Fibroblast of lung (primary cell): ENCODE measurements around the gene CCNK. TPM values are rescaled to one million over a fixed set of nuclear protein-coding genes. Genes with fewer than 3 reads are reported as not detected.

Source experiments
- DNase-seq, 2 donors: peaks; one replicate each; pipeline versions ENCODE4 v3.0.0 to v3.0.0-alpha.2; 2010; ENCODE audit warnings: low read depth in 2 of 2
- H2AFZ ChIP-seq: 2 replicates; pipeline ENCODE4 v1.5.1; 2012; ENCODE audit warnings: low read length, control low read depth, inconsistent platforms
- H3K27ac ChIP-seq: 2 replicates; pipeline ENCODE4 v1.5.1; 2011; ENCODE audit warnings: low read length, control low read depth; ENCODE audit not compliant: insufficient read depth
- H3K27me3 ChIP-seq: 2 replicates; pipeline ENCODE4 v1.5.1; 2011; ENCODE audit warnings: mild to moderate bottlenecking, low read length; ENCODE audit not compliant: control insufficient read depth, insufficient read depth
- H3K36me3 ChIP-seq: 2 replicates; pipeline ENCODE4 v1.5.1; 2011; ENCODE audit warnings: low read length; ENCODE audit not compliant: control insufficient read depth, insufficient read depth
- H3K4me1 ChIP-seq: 2 replicates; pipeline ENCODE4 v1.5.1; 2011; ENCODE audit warnings: low read length; ENCODE audit not compliant: control insufficient read depth, insufficient read depth; ENCODE audit errors: extremely low read depth
- H3K4me2 ChIP-seq: 2 replicates; pipeline ENCODE4 v1.5.1; 2011; ENCODE audit warnings: low read length, control low read depth; ENCODE audit not compliant: insufficient read depth; ENCODE audit errors: extremely low read depth
- H3K4me3 ChIP-seq, 4 experiments: fragments of 200-600 bp in 1 of 4; sonication (generic) in 1 of 4; replicated peaks in 1 of 4; 2 replicates each; pipeline ENCODE4 v1.5.1; 2011 to 2016; ENCODE audit warnings: low read length in 4 of 4, low read depth in 3 of 4, mild to moderate bottlenecking in 3 of 4, control low read depth in 2 of 4, inconsistent platforms in 1 of 4, mixed read lengths in 1 of 4; ENCODE audit not compliant: insufficient read depth in 1 of 4; ENCODE audit errors: control extremely low read depth in 1 of 4
- H3K79me2 ChIP-seq: 2 replicates; pipeline ENCODE4 v1.5.1; 2012; ENCODE audit warnings: mild to moderate bottlenecking, low read length, inconsistent platforms; ENCODE audit not compliant: control insufficient read depth, insufficient read depth
- H3K9ac ChIP-seq: 2 replicates; pipeline ENCODE4 v1.5.1; 2011; ENCODE audit warnings: mild to moderate bottlenecking, low read length, control low read depth; ENCODE audit not compliant: insufficient read depth
- H3K9me3 ChIP-seq: 2 replicates; pipeline ENCODE4 v1.5.1; 2012; ENCODE audit warnings: low read depth, low read length; ENCODE audit not compliant: control insufficient read depth, insufficient read depth
- H4K20me1 ChIP-seq: 2 replicates; pipeline ENCODE4 v1.5.1; 2011; ENCODE audit warnings: low read length; ENCODE audit not compliant: control insufficient read depth, insufficient read depth; ENCODE audit errors: extremely low read depth
- EZH2 ChIP-seq: IDR thresholded peaks from 2 replicates; pipeline ENCODE4 v1.5.1; 2012; ENCODE audit warnings: low read length, control low read depth, mild to moderate bottlenecking; ENCODE audit errors: missing control alignments
- polyA plus RNA-seq, 2 donors: library from polyadenylated mRNA; depleted of rRNA in 1 of 2; stranded (reverse) in 1 of 2; unstranded in 1 of 2; fragments of >200 nt; gene quantifications; 2 replicates each; pipeline ENCODE4 v1.2.1, GENCODE V29; 2011 to 2012; ENCODE audit warnings: missing spikeins in 1 of 2
- total RNA-seq: library from RNA; depleted of rRNA; stranded (reverse); fragments of >200 nt; gene quantifications from 2 replicates; pipeline ENCODE4 v1.2.1, GENCODE V29; 2014
- TF ChIP-seq, protein P1 (sequence below), 2 donors: IDR thresholded peaks in 1 of 2; conservative IDR thresholded peaks in 1 of 2; 1 replicate in 1 of 2; 2 replicates in 1 of 2; pipeline ENCODE4 v1.5.1; 2011 to 2012; ENCODE audit warnings: low read length in 2 of 2, control low read depth in 1 of 2, inconsistent platforms in 1 of 2, low read depth in 1 of 2, mild to moderate bottlenecking in 1 of 2

The CCNK gene
- total and polyA plus RNA-seq, 2 donors (not counting 1 experiment from before 2014, with no cell fraction given) = 7.3 to 51.0 TPM

DNA sequence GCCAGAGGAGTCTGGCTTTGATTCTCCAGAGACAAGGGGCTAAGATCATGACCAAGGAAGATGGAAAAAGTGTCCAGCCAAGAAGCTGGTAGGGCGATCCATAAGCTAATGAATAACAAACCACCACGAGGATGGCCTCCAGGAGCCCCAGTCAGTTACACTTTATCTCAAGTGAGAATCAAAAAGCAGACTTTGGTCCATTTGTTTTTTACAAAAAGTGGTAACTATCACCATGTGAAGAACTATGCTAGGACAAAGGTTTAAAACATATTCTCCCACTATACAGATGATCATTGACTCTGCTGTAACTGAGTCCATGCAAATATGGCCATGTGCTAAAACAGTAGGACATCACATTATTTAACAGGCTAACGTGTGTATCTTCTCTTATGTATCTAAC is 14.5 kb upstream of the CCNK start:
- Histone ChIP-seq H2AFZ (no peak overlapping the region), H3K9me3 (no peaks in the 10 kb centered on the region), H3K4me3 (no peak overlapping the region), H3K36me3 (no peaks in the 10 kb centered on the region), H3K79me2 (peaks cover 29% of the 10 kb centered on the region), H3K4me2 (no peak overlapping the region), H3K9ac (no peak overlapping the region), H4K20me1 (no peaks in the 10 kb centered on the region), H3K27ac (no peak overlapping the region), H3K27me3 (no peaks in the 10 kb centered on the region), H3K4me1 (no peaks in the 10 kb centered on the region)
- TF ChIP-seq EZH2 = no peak
- TF ChIP-seq, protein P1, sequence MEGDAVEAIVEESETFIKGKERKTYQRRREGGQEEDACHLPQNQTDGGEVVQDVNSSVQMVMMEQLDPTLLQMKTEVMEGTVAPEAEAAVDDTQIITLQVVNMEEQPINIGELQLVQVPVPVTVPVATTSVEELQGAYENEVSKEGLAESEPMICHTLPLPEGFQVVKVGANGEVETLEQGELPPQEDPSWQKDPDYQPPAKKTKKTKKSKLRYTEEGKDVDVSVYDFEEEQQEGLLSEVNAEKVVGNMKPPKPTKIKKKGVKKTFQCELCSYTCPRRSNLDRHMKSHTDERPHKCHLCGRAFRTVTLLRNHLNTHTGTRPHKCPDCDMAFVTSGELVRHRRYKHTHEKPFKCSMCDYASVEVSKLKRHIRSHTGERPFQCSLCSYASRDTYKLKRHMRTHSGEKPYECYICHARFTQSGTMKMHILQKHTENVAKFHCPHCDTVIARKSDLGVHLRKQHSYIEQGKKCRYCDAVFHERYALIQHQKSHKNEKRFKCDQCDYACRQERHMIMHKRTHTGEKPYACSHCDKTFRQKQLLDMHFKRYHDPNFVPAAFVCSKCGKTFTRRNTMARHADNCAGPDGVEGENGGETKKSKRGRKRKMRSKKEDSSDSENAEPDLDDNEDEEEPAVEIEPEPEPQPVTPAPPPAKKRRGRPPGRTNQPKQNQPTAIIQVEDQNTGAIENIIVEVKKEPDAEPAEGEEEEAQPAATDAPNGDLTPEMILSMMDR (conservative IDR thresholded peaks at IDR 0.05 in 1 of 2, IDR thresholded peaks at IDR 0.05 in 1 of 2; ENCODE audit: low read depth in 1 of 2, low read length in 2 of 2) = no peak
- no peak for DNase-seq

DNA sequence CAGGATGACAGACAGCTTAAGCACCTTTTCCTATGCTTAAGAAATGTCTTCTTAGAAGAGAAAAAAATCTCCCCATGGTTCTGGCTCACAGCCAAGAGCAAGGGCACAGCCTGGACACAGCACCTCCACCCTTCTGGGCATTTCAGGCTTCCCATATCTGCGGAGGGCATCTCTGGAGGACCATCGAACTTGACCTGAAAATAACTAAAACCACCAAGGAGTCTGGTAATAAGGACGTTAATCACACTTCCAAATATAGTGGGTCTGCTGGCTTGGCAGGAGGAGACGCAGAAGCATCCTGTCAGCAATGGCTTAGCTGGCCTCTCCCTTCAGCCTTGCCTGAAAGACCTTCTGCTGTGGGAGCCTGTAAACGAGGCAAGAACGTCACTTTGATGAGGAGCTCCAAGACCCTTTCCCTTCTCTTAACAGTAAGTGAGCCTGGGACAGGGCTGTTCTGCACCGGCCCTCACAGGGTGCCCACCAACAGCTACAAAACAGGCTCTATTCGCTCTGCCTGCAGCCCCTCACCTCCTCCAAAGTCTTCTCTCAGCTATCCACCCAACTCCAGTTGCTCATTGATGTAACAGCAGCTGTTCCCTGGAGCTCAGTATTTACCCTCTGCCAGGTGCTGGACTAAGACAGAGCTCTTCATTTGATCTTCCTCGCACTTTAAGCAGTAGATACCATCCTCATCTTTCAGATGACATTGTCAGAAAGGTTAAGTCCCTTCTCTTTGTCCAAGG is 13.7 kb upstream of the CCNK start:
- no peak overlapping the region for H3K4me3 ChIP-seq
- DNase-seq = no peak
- H3K9ac ChIP-seq = no peak overlapping the region
- peaks cover 35% of the 10 kb centered on the region for H3K79me2 ChIP-seq
- H3K4me2 ChIP-seq = no peak overlapping the region
- H2AFZ ChIP-seq = no peak overlapping the region
- no peaks in the 10 kb centered on the region for H3K9me3 ChIP-seq
- no peaks in the 10 kb centered on the region for H4K20me1 ChIP-seq
- no peak overlapping the region for H3K27ac ChIP-seq
- no peaks in the 10 kb centered on the region for H3K36me3 ChIP-seq
- no peak for TF ChIP-seq EZH2
- TF ChIP-seq, protein P1 (conservative IDR thresholded peaks at IDR 0.05 in 1 of 2, IDR thresholded peaks at IDR 0.05 in 1 of 2; ENCODE audit: low read depth in 1 of 2, low read length in 2 of 2) = no peak
- no peaks in the 10 kb centered on the region for H3K27me3 ChIP-seq
- H3K4me1 ChIP-seq = no peaks in the 10 kb centered on the region

DNA sequence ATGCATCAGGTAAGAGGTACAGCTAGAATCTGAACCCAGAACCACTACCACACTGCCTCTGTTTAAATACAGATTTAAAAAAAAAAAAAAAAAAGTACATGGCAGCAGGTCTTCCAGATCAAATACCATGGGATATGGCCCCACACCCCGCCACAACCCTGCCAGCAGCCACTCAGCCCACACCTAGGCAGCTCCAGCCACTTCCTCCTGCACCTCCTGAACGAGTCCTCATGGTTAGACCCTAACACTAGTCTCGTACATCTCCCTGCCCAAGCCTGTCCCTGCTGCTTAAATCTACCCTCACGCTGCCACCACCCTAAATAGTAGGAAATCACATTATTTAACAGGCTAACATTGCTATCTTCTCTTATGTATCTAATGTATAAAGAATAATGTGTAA is 13.1 kb upstream of the CCNK start:
- no peak overlapping the region for H3K9ac ChIP-seq
- no peak overlapping the region for H2AFZ ChIP-seq
- no peaks in the 10 kb centered on the region for H3K4me1 ChIP-seq
- DNase-seq = no peak
- no peaks in the 10 kb centered on the region for H4K20me1 ChIP-seq
- no peak overlapping the region for H3K27ac ChIP-seq
- no peaks in the 10 kb centered on the region for H3K27me3 ChIP-seq
- H3K36me3 ChIP-seq = no peaks in the 10 kb centered on the region
- TF ChIP-seq, protein P1 (conservative IDR thresholded peaks at IDR 0.05 in 1 of 2, IDR thresholded peaks at IDR 0.05 in 1 of 2; ENCODE audit: low read depth in 1 of 2, low read length in 2 of 2) = no peak
- TF ChIP-seq EZH2 = no peak
- no peak overlapping the region for H3K4me2 ChIP-seq
- no peaks in the 10 kb centered on the region for H3K9me3 ChIP-seq
- H3K4me3 ChIP-seq = no peak overlapping the region
- peaks cover 38% of the 10 kb centered on the region for H3K79me2 ChIP-seq
